GM18873 (cell line): ENCODE results near the gene BTN2A1.

Experiments used
- ATAC-seq: cut with Tn5 transposase; IDR thresholded peaks from one replicate; pipeline ENCODE4 v1.9.1; 2021; ENCODE audit warnings: mild to moderate bottlenecking, moderate library complexity, moderate number of reproducible peaks; ENCODE audit not compliant: unreplicated experiment, low FRiP score

The BTN2A1 gene

DNA sequence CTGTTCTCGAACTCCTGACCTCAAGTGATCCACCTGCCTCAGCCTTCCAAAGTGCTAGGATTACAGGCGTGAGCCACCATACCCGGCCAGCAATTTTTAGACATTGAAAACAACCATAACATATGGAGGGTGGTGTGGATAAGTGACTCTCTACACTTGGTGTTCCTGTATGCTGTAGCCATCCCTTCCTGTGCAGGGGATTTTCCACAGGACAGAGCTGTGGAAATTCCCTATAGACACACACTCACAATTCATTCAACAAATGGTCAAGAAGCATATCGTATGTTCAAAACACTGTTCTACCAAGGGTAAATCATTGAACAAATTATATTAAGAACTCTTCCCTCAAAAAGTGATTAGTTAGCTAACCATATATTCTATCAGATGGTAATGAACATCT, 6.3 kb downstream of the BTN2A1 start:
- ATAC-seq, result no peak

- no peak for ATAC-seq
These were observed 6.8 kb downstream of the BTN2A1 start for GRCh38 chr6:26464416-26465131.

DNA sequence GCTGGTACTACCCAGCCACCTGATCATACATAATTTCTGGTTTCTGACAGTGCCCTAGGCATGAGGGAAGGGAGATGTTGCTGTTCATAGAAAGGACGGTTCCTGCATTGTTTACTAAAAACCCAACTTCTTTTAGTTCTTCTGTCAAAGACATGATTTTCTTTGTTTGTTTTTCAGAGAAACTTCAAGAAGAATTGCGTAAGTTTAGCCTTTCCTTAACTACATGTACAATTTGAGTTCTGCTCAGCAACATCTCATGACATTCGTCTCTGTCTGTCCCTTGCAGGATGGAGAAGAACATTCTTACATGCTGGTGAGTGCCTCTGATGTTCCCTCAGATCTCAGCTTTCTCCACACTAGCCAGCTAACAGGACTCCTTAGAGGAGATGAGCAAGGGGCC, 8.0 kb downstream of the BTN2A1 start:
- no peak for ATAC-seq

DNA sequence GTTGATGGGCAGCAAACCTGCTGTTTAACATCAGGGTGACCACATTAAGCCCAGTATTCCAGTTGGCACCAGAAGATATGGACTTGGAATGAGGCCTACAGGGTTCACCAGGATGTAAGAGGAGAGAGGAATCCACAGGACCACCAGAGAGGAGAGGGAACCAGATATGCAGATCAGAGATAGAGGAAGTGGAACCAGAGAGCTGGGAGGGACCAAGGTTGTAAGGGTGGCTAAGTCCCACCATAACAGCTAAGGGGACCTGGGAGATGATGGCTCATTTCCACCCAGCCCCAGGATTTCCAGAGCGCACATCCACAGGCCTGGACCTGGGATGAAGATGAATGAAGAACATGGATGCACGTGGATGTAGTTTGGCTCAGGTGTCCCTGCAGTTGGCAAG, 11.1 kb downstream of the BTN2A1 start:
- no peak for ATAC-seq

GRCh38 chr6:26470643-26471042, 12.9 kb downstream of the BTN2A1 start:
- no peak for ATAC-seq

- ATAC-seq, result no peak
These were observed 14.2 kb downstream of the BTN2A1 start for GRCh38 chr6:26471970-26472369.

DNA sequence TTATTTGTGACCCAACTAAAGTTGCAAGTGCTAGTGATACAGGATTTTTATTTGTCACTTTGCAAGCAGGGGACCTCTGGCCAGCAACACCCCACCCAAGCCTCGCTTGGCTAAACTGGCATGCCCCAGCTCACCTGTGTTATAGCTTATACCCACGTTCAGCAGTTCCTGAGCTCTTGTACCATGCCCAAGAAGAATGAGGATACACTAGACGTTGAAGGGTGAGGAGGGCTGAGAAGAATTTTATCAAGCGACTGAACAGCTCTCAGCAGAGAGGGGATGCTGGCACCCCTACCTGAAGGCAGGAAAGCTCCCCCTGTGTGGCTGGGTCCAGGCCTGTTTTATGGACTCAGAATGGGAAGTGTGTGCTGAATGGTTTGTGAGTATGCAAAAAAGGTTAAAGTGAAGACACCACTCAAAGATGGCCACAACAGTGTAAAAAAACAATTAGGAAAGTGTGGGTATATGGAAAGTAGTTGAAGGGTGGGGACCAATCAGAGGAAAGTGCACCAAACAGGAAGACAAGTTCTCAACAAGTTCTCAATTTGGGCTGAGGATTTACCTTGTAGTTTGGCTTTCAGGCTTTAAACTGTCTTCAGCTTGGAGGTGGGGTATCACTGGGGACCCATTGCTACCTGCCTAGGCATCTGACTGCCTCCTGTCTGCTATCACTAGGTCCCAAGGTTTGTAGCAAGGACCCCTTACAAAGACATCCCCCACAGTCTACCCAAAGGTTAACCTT, 15.0 kb downstream of the BTN2A1 start:
- ATAC-seq, result no peak

DNA sequence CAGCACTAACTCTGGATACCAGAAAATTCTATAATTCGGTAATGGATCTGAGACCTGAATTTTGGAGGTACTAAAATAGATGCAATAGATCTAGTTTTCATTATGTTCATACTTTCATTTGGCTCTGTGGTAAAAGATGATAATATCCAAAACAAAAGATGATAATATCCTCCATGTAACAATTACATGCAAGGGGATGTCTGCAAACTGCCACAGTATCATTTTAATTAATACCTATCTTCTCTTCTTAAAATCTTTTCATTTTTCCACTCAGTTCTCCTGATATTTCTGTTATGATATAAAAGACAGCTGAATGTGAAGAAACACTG, 15.6 kb downstream of the BTN2A1 start:
- ATAC-seq, result no peak

GRCh38 chr6:26473758-26474438, 16.1 kb downstream of the BTN2A1 start:
- peak; percentile 92 for ATAC-seq

- ATAC-seq, result no peak
These were observed 16.7 kb downstream of the BTN2A1 start for GRCh38 chr6:26474439-26474881.

GRCh38 chr6:26475823-26476729, 18.3 kb downstream of the BTN2A1 start:
- ATAC-seq, result no peak

DNA sequence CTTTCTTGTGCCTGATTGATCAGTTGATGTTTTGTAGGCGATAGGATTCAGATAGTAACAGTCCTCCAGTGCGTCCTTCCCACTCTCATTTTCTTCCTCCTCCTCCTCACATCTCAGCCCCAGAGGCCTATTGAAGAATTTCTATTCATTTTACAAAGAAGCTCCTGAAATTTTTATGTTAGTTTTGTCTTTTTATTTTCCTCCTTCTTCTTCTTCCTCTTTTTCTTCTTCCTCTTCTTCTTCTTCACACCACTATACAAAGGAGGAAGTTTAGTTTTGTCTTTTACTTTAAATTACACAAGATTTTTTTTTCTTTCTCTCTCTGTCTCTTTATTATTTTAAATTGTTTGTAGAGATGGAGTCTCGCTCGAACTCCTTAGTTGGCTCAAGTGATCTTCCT, 19.1 kb downstream of the BTN2A1 start:
- no peak for ATAC-seq

- no peak for ATAC-seq
These were observed 19.7 kb downstream of the BTN2A1 start for GRCh38 chr6:26477426-26477825.

DNA sequence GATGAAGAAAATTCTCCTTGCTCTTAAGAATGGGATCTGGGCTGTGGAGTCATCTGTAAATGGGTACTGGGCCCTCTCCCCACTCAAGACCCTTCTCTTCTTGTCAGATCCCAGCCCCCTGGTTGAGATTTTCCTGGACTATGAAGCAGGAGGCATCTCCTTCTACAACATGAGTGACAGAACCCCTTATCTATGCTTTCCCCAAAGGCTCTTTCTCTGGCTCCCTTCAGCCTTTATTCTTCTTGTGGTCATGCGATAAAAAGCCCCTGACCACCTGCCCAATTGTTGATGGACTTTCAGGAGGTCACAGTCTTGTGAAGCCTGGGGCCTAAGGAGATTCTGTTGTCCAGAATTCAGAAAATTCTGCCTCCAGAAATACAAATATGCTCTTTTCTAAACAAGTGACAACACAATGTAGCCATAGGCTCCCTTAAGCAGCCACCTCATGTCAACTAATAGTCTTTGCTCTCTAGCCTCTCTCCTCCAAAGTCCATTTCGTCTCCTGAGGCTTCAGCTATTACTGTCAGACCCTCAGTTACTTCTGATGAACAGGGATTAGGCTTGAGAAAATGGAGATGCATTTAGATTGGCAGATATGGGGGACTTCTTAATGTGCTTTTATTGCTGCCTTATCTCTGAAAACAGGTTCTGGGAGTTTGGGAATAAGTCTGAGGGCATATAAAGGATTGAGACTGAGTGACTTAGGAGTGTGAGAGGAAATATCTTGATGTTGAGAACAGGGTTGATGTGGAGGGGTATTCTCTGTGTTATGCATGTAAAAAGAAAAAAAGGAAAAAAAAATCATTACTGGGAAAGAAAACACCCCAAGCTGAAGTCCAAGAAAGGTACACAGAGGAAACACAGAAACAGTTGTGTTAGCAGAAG, 20.6 kb downstream of the BTN2A1 start:
- ATAC-seq, result no peak

- no peak for ATAC-seq
These were observed 21.2 kb downstream of the BTN2A1 start for GRCh38 chr6:26478985-26479278.

GRCh38 chr6:26482338-26482737, 24.6 kb downstream of the BTN2A1 start:
- no peak for ATAC-seq

- ATAC-seq, result no peak
These were observed 26.0 kb downstream of the BTN2A1 start for GRCh38 chr6:26483727-26484126.

- no peak for ATAC-seq
These were observed 26.4 kb downstream of the BTN2A1 start for GRCh38 chr6:26484161-26484560.

- no peak for ATAC-seq
These were observed 27.5 kb downstream of the BTN2A1 start for GRCh38 chr6:26485112-26485780.
